ENCODE data around the gene DDX31.

DNA sequence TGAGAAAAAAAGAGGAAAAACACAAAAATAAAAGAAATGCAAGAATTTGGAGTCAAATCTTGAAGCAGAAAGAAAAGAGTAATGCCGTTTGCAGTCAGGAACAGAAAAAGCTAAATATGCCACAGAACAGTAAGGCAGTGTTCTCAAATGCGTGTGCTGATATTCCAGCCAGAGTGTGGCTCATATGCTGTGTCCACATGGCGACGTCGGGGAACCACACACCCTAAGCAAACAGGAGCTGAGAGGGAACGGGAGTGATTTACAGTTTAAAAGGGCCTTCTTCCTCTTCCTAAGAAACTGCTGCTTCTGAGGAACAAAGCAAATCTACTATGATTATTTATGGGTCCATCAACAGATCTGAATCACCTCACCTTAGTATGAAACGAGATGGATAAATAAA lies 42.7 kb downstream of the DDX31 start:
- TF ChIP-seq, protein P1, sequence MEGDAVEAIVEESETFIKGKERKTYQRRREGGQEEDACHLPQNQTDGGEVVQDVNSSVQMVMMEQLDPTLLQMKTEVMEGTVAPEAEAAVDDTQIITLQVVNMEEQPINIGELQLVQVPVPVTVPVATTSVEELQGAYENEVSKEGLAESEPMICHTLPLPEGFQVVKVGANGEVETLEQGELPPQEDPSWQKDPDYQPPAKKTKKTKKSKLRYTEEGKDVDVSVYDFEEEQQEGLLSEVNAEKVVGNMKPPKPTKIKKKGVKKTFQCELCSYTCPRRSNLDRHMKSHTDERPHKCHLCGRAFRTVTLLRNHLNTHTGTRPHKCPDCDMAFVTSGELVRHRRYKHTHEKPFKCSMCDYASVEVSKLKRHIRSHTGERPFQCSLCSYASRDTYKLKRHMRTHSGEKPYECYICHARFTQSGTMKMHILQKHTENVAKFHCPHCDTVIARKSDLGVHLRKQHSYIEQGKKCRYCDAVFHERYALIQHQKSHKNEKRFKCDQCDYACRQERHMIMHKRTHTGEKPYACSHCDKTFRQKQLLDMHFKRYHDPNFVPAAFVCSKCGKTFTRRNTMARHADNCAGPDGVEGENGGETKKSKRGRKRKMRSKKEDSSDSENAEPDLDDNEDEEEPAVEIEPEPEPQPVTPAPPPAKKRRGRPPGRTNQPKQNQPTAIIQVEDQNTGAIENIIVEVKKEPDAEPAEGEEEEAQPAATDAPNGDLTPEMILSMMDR (conservative IDR thresholded peaks at IDR 0.05; ENCODE audit: low read depth, low read length) = no peak
- TF ChIP-seq EZH2phosphoT487 (IDR thresholded peaks at IDR 0.05; ENCODE audit: borderline replicate concordance, low read length) (no peak), EZH2 (IDR thresholded peaks at IDR 0.05; ENCODE audit: low read length, unreplicated experiment) (no peak)
